Dendritic cell treated with granulocyte-macrophage colony-stimulating factor and Interleukin-4, amounts not matched to agents 40 ng/mL and 50 ng/mL, for 4 days (primary cell): Measurements from ENCODE around the gene PIP4K2B.
A peak's percentile ranks its signal among the peaks of the same experiment; 100 is the strongest.
"Not testable (repeated sequence)": the region's sequence is repeated elsewhere in the genome, so short reads cannot be mapped to it uniquely, and the experiment has no call there.

Experiments
- H3K27ac Mint-ChIP-seq: one replicate; pipeline ENCODE4 v1.8.0; 2022; ENCODE audit warnings: mild to moderate bottlenecking, mixed read lengths
- H3K27me3 Mint-ChIP-seq: one replicate; pipeline ENCODE4 v1.8.0; 2022; ENCODE audit warnings: mild to moderate bottlenecking, mixed read lengths
- H3K36me3 Mint-ChIP-seq: one replicate; pipeline ENCODE4 v1.8.0; 2022; ENCODE audit warnings: low read depth, mixed read lengths
- H3K4me1 Mint-ChIP-seq: one replicate; pipeline ENCODE4 v1.8.0; 2022; ENCODE audit warnings: low read depth, mixed read lengths
- H3K4me3 Mint-ChIP-seq: one replicate; pipeline ENCODE4 v1.8.0; 2022; ENCODE audit warnings: mild to moderate bottlenecking, moderate library complexity, mixed read lengths
- H3K9me3 Mint-ChIP-seq: one replicate; pipeline ENCODE4 v1.8.0; 2022; ENCODE audit warnings: mixed read lengths
- intact Hi-C: fragments of 100-400 bp; cut with micrococcal nuclease; formaldehyde crosslinking; loops from one replicate; pipeline ENCODE4 v1.15.0; 2022

Gene PIP4K2B

DNA sequence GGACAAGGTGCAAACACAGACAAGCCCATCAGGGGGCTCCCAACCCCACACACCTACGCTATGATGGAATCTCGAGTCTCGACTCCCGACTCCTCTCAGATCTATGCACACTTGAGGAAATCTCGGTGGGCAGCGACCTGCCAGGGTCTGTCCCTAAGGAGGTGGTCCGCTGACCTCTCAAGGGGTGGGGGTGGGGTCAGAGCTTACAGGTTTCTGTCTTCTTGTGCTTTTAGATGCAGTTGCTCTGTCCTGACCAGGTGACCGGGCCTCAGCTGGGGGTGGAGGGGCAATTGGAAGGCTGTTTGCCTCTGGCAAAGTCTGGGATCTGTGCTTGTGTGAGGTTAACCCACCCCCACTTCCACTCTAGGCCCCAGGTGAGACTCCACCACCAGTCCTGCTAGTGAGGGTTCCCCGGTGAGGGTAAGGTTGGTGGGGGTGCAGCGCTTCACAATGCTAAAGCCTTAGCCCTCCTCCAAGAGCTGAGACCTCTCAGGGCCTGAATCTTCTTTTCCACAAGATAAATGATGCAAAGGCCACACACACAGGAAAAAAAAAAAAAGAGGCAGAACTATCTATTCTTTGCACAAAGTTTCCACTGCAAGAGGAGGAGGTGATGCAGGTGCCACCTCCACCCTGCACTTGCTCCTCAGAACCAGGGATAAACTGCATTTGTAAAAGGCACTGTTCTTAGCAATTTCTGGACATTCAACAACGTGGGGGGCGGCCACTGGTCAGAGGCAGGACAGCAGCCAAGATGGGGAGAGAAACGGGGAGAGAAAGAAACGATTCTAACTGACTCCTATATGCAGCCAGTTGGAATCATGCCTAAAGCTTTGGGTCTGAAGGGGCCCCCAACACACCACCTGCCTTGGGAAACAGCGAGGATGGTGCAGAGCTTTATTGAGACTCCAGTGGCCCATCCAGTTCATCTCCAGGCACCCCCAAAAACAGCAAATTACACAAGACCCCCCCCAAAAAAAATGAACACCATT lies 65.1 kb downstream of the PIP4K2B start:
- peak overlapping the region; percentile 28 for H3K27ac Mint-ChIP-seq
- no peak overlapping the region for H3K4me3 Mint-ChIP-seq
- peaks cover 38% of the 10 kb centered on the region for H3K36me3 Mint-ChIP-seq
- peaks cover 53% of the 10 kb centered on the region for H3K4me1 Mint-ChIP-seq
- intact Hi-C loops, result loop anchor here (2.0 to 10.0 kb wide), 2 partner anchors 65 to 179 kb away; no protein-coding TSS in a partner anchor
- H3K27me3 Mint-ChIP-seq, result peaks cover 23% of the 10 kb centered on the region
- no peaks in the 10 kb centered on the region for H3K9me3 Mint-ChIP-seq

DNA sequence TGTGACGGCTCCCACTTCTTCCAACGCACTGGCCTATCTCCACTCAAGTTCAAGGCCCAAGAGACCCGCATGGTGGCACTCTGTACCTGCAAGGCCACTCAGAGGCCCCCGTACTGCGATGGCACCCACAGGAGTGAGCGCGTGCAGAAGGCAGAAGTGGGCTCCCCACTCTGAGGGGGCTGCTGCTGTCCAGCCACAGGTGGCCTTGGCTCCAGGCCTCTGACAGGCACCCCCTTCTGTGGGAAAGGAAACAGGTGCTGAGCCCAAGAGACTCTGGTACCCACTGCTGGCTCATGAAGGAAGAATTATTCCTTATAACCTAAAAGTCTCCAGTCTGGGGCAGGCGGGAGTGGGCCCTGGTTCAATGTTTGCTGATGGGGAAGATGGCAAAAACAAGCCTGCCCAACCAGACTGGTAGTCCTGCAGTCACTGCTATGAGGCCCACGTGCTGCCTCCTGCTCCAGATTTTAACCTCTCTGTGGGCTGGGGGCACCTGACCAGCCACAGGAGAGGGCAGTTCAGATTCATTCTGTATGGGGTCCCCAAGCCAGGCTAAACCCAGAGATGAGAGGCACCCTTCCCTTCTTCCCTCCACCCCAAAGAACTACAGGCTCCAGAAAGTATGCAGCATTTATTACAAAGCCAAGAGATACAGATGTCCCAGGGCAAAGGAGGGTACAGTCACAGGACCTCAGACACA lies 65.9 kb downstream of the PIP4K2B start:
- intact Hi-C loops, result loop anchor here (10.0 kb wide), 1 partner anchor 179 kb away; no protein-coding TSS in a partner anchor
- Mint-ChIP-seq H3K27ac (peak overlapping the region; percentile 28), H3K9me3 (no peaks in the 10 kb centered on the region), H3K36me3 (peaks cover 38% of the 10 kb centered on the region), H3K27me3 (peaks cover 16% of the 10 kb centered on the region), H3K4me3 (no peak overlapping the region), H3K4me1 (peaks cover 62% of the 10 kb centered on the region)

DNA sequence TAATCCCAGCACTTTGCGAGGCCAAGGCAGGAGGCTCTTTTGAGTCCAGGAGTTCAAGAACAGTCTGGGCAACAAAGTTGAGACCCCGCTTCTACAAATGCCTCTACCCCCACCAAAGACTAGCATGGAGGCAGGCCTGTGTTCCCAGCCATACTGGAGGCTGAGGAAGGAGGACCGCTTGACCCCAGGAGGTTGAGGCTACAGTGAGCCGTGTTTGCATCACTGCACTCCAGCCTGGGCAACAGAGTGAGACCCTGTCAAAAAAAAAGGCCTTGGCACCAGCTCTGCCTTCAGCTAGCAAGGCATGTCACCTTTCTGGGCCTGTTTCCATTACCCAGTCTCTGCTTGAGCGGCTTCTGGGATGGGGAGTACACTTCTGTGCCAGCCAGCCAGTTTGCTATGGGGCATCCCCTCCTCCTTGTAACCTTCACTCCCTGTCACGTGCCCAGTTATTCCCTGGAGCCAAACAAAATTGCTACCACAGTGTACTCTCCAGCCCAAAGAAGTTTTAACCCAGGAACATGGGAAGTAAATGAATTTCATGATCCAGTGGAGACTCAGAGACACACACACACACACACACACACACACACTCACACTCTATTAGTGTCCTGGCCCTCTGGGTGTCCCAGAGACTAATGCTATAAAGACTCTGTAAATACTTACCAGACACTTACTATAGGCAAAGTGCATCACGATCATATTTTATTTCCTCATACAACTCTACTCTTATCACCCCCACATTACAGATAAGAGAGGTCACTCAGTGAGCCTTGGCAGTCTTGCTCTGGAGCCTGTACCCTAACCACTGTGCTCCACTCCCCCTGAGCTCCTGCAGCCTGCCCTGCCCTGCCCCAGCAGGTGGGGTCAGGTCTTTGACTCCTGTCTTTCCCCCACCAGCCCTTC lies 66.7 kb downstream of the PIP4K2B start:
- Mint-ChIP-seq H3K9me3 (no peaks in the 10 kb centered on the region), H3K4me1 (peaks cover 70% of the 10 kb centered on the region), H3K4me3 (peak overlapping the region; percentile 90), H3K36me3 (peaks cover 46% of the 10 kb centered on the region), H3K27me3 (peaks cover 10% of the 10 kb centered on the region), H3K27ac (peak overlapping the region; percentile 89)
- intact Hi-C loops, result loop anchor here (10.0 kb wide), 1 partner anchor 178 kb away; no protein-coding TSS in a partner anchor

DNA sequence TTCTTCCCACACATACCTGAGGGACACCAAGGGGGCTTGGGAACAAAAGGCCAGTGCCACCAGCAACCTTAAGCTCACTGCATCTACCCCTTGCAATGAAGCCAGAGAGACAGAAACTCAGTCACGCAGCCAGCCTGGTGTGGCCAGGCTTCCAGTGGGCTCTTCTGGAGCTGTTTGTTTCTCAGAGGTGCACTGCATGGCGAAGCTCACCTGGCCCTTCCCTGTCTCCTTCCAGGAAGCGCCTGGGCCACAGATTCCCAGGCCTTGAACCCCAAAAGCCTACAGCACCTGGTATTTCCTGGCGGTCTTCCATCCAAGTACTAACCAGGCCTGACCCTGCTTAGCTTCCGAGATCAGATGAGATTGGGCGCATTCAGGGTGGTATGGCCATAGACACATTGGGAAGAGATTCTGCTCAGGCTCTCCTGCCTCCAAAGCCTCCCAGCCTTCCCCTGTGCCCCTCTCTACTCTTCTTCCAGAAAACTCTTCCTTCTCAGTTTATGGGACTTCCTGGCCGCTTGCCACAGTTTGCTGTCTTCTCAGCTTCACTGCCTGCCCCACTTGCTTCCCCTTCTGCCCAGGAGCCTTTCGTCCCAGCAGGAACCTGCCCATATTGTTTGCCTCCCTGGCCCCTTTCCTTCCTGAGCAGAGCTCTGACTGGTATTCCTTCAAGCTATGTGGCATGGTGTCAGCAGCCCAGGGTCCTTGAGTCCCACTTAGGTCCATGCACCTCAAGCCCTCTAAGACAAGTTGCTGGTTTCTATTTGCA lies 67.6 kb downstream of the PIP4K2B start:
- Mint-ChIP-seq H3K27me3 (peaks cover 7% of the 10 kb centered on the region), H3K36me3 (peaks cover 54% of the 10 kb centered on the region), H3K9me3 (no peaks in the 10 kb centered on the region), H3K4me1 (peaks cover 77% of the 10 kb centered on the region), H3K4me3 (peak overlapping the region; percentile 90), H3K27ac (peak overlapping the region; percentile 89)
- intact Hi-C loops, result loop anchor here (10.0 kb wide), 1 partner anchor 177 kb away; no protein-coding TSS in a partner anchor

DNA sequence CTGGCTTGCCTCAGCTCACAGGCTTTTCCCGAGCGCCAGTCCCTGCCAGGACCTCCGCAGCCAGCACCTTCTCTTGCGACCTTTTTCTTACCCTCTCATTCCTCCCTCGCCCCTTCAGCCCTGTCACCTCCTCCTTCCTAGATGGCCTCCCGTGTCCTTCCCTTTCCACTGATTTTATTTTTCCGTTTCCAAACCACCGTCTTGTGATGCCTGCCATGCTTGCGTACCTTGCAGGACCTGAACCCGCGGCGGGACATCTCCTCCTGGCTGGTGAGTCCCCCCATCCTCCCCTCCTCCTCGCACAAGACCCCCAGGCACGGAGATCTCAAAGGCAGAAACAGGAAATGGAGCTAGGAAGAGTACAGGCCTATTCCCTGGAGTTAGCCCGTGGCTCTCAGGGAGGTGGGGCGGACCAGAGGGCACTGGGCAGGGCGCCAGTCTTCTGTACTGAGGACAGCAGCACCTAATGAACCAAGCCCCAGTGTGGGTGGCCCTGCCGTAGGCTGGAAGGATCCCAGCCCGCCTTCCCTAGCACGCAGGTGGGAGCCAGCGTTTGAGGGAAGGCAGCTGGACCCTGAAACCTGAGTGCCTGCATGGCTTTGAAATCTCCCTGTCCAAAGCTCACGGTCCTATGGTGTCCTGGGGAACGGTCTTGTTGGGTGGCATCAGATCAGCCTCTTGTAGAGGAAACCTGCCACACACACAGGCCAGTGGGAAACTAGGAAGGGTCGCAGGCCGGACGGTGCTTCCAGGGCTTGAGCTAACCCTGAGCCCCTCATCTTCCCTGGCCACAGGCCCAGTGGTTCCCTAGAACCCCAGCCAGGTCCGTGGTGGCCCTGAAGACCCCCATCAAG lies 68.6 kb downstream of the PIP4K2B start:
- peak overlapping the region; percentile 89 for H3K27ac Mint-ChIP-seq
- intact Hi-C loops, result loop anchor here (1.0 to 10.0 kb wide), 3 partner anchors 22 to 176 kb away; partner anchors contain the start of gene PSMB3
- H3K27me3 Mint-ChIP-seq, result peaks cover 4% of the 10 kb centered on the region
- peak overlapping the region; percentile 90 for H3K4me3 Mint-ChIP-seq
- peaks cover 87% of the 10 kb centered on the region for H3K4me1 Mint-ChIP-seq
- no peaks in the 10 kb centered on the region for H3K9me3 Mint-ChIP-seq
- peaks cover 64% of the 10 kb centered on the region for H3K36me3 Mint-ChIP-seq

DNA sequence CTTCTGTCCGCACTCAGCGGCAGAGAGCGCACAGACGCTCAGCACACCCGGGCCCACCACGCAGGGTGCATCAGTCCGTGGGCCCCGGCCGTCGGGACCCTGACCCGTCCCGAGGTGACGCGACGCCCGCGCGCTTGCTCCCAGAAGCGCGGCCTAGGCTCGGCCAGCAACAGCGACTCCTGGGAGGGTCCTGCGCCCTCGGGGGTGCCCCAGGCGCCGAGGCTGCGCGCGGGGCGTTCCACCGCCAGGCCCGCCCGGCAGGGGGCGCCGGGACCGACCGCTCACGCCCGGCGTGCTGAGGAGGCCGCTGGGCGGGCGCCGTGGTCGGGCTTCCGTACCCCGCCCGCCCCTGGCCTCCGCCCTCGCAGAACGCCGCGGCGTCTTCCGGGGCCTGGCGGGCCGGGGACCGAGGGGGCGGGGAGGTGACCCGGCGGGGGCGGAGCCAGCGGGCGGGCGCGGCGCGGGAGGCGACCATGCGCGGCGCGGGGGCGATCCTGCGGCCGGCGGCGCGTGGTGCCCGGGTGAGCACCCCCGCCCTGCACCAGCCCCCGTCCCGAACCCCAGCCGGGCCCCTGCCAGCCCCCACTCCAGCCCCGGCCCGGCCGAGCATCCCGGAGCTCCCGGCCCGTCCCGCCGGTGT lies 69.3 kb downstream of the PIP4K2B start, which contains the start of gene CISD3:
Gene CISD3, plus strand, starts transcription at position 456 of the 640 bp plus-strand sequence. Its CDS starts 18 bp downstream, at position 474.
- peak within 1 kb of the TSS; percentile 90 for H3K4me3 Mint-ChIP-seq
- peaks cover 71% of the 10 kb centered on the region for H3K36me3 Mint-ChIP-seq
- H3K27me3 Mint-ChIP-seq, result no peaks in the 10 kb centered on the region
- intact Hi-C loops, result loop anchor here (1.0 to 10.0 kb wide), 3 partner anchors 22 to 175 kb away; partner anchors contain the start of gene PSMB3
- H3K4me1 Mint-ChIP-seq, result peaks cover 86% of the 10 kb centered on the region
- H3K27ac Mint-ChIP-seq, result peak within 1 kb of the TSS; percentile 89
- no peaks in the 10 kb centered on the region for H3K9me3 Mint-ChIP-seq

DNA sequence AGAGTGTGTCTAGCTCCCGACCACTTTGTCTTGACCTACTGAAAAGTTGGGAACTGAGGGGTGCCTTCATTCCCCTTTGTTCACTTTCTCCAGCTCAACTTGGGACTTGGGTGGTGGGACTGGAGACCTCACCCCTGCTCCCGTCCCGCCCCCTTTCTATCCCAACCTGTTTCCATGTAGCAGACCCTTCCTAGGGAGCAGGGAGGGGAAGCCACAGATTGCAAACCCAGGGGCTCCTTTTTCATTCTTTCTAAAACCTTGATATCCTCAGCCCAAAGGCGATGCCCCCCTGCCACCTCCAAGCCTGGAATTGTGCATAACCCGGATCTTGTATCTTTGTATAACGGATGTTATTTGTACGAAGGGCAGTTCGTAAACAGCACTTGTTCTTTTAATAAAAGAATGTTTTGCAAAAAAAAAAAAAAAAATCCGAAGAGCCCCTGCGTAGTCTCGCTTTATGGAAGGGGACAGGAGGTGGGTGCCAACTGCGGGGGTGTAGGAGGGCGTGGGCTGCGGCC lies 69.9 kb downstream of the PIP4K2B start:
- intact Hi-C loops, result no loop called here
- H3K36me3 Mint-ChIP-seq, result peaks cover 74% of the 10 kb centered on the region

DNA sequence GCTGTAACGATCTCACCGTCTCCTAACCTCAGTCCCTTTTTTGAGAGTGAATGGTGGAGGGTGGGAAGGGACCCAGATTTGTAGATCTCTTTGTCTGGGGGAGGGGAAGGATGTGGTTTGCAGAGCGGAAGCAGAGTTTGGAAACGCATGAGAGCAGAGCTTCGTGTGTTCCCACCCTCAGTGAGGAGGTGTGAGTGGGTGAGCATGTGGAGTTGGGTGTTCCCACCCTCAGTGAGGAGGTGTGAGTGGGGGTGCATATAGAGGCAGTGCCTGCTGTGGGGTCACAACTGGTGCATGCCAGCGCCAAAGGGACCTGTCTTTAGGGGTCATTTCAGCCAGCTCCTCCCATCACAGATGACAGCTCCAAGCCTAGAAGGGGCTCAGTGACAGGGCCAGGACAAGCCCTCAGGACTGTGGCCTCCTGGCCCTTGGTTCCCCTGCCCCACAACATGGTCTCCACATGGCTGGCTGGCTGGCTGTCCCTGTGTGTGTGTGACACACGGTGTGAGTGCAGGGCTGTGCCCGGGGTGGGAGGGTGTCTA lies 71.0 kb downstream of the PIP4K2B start:
- no peaks in the 10 kb centered on the region for H3K9me3 Mint-ChIP-seq
- peak overlapping the region; percentile 79 for H3K27ac Mint-ChIP-seq
- H3K4me1 Mint-ChIP-seq, result peaks cover 87% of the 10 kb centered on the region
- H3K27me3 Mint-ChIP-seq, result no peaks in the 10 kb centered on the region
- intact Hi-C loops, result no loop called here
- H3K4me3 Mint-ChIP-seq, result peak overlapping the region; percentile 5
- H3K36me3 Mint-ChIP-seq, result peaks cover 72% of the 10 kb centered on the region

More for the DNA sequence above, 69.9 kb downstream of the PIP4K2B start:
- Mint-ChIP-seq H3K27ac (peak overlapping the region; percentile 79), H3K9me3 (no peaks in the 10 kb centered on the region), H3K4me3 (peak overlapping the region; percentile 46), H3K27me3 (no peaks in the 10 kb centered on the region), H3K4me1 (peaks cover 88% of the 10 kb centered on the region)

DNA sequence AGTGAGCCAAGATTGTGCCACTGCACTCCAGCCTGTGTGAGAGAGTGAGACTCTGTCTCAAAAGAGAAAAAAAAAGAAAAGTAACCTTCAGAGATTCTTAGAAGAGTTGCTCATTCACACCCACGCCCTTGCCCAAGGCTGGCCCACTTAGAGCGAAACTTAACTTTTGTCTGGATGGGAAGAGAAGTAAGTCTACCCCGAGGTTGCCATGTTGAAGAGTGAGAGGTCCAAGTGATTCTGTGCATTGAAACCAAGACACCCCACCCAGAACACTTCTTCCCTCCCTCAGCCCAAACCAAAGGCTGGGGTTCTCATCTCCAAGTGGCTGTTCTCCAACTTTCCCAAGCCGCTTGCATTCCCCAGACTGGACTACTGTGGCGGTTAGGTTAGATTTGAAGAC lies 71.6 kb downstream of the PIP4K2B start:
- H3K36me3 Mint-ChIP-seq, result peaks cover 72% of the 10 kb centered on the region
- no peak overlapping the region for H3K4me3 Mint-ChIP-seq
- H3K9me3 Mint-ChIP-seq, result no peaks in the 10 kb centered on the region
- no peaks in the 10 kb centered on the region for H3K27me3 Mint-ChIP-seq
- intact Hi-C loops, result no loop called here
- H3K27ac Mint-ChIP-seq, result peak overlapping the region; percentile 79
- peaks cover 87% of the 10 kb centered on the region for H3K4me1 Mint-ChIP-seq

DNA sequence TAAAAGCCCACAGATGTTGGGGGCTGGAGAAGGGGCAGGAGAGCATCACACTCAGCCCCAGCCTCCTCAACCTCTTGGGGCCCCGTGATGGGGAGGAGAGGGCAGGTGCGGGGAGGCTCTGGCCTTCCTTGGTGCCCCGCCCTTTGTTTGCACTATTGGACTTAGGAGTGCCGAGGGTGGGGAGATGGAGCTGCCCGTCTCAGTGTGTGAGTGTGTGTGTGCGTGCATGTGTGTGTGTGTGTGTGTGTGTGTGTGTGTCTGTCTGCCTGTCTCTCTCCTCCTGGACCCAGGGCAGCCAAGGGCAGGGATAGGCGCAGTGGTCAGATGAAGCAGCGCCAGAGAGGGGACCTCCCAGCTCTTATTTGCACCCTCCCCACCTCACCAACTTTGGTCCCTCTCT lies 73.2 kb downstream of the PIP4K2B start:
- intact Hi-C loops, H3K27ac Mint-ChIP-seq, H3K27me3 Mint-ChIP-seq, H3K4me3 Mint-ChIP-seq, H3K9me3 Mint-ChIP-seq: not testable (repeated sequence)
- Mint-ChIP-seq H3K36me3 (peaks cover 77% of the 10 kb centered on the region), H3K4me1 (peaks cover 74% of the 10 kb centered on the region)

DNA sequence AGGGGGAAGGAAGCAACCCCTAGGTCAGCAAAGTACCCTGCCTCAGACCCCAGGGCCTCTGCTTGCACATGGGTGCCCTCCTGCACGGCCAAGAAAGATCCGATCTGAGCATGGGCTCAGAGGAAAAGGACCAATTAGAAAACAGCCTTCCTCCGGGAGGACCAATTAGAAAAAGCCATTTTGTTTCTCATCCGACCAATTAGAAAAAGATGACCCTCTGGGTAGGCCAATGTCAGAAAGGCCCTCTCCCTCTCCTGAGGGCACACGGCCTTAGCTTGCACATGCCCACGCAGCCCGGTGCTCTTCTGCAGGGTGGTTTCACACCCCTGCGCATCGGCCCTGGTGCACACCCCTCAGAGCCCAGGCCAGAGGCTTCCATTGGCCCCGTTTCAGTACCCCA lies 74.3 kb downstream of the PIP4K2B start:
- Mint-ChIP-seq H3K9me3 (no peaks in the 10 kb centered on the region), H3K27ac (peak overlapping the region; percentile 21), H3K36me3 (peaks cover 81% of the 10 kb centered on the region), H3K27me3 (no peaks in the 10 kb centered on the region), H3K4me1 (peaks cover 73% of the 10 kb centered on the region), H3K4me3 (no peak overlapping the region)
- intact Hi-C loops, result no loop called here
